Superior temporal gyrus (tissue), 1 donor: Measurements from ENCODE around the gene PCSK9.

Experiments
- DNase-seq: peaks from one replicate; pipeline ENCODE4 v3.0.0-alpha.2; 2016; ENCODE audit errors: extremely low spot score

Gene PCSK9

DNA sequence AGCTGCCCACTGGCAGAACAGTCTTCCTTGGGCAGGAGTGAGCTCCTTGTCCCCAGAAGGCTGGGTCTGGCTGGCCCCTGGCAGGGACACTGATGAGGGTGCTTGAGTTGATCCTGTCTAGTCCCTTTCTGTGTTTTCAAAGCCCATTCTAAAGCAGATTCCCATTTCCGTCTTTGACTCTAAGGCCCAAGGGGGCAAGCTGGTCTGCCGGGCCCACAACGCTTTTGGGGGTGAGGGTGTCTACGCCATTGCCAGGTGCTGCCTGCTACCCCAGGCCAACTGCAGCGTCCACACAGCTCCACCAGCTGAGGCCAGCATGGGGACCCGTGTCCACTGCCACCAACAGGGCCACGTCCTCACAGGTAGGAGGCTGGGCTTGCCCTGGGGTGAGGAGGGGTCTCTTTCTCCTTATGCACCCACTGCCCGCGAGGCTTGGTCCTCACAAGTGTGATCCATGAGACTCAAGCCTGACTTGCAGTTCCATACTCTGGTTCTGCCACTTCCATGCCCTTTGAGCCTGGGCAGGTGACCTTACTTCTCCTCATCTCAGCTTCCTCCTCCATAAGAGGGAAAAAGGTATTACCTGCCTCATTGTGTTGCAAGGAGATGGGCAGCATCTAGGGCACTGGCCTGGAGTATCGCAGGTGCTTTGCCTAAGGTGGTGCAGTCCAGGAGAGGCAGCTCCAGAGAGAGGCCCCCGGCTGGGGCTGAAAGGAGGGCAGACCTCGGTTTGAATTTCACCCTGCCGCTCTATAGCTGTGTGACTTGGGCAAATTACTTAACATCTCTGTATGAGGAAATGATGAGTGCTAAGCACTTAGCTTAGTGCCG, 20.2 kb downstream of the PCSK9 start:
- DNase-seq: no peak

DNA sequence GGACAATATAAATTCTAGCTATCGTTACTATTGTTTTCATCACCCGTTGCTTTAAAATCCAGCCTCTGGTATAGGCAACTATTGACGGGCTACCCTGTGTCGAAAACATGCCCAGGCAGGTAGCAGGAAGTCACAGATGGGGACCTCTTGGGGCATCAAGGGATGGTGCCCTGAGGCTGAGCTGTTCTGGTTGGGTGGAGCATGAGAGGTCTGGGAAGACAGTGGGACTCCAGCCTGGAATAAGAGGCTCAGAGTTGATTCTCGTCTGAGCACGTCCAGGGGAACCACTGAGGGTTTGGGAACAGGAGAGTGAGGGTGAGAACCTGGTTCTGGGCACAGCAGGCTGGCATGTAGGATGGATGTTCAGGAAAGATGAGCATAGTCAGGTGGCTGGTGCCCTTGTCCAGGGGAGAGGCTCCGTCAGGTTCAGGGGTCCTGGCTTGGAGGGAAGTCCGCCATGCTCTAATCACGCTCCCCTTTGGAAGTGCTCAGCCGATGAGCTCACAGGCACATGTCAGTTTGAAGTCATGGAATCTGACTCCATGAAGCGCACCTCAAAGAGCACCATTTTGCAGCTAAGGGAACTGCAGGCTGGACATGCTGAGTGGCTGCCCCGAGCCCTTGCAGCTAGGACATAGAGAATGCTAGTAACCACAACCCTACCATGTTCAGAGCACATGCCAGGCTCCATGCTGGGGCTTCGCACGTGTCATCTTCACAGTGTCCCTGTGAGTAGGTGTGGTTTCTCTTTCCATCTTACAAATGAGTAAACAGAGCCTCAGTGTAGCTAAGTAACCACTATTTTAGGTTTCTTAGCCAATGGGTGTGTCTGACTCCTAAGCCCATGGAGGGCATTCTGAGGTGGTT, 21.0 kb downstream of the PCSK9 start:
- DNase-seq: no peak

DNA sequence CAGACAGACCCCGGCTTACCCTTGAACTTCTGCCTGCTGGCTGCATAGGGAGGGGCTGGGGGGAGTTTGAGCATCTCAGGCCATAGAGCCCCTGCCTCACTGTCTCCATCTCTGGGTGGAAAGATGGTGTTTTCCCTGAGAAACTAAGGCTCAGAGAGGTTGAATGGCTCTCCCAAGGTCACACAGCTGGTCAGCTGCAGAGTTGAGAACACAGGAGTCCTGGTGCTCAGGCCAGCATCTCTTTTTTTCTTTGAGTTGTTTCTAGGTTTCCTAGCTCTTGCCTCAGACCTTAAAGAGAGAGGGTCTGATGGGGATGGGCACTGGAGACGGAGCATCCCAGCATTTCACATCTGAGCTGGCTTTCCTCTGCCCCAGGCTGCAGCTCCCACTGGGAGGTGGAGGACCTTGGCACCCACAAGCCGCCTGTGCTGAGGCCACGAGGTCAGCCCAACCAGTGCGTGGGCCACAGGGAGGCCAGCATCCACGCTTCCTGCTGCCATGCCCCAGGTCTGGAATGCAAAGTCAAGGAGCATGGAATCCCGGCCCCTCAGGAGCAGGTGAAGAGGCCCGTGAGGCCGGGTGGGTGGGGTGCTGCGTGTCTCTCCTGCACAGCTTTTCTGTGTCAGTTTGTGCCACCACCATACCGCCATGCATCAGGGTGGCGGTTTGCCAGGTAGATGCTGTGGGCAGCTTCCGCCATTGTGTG, 21.8 kb downstream of the PCSK9 start:
- no peak for DNase-seq

DNA sequence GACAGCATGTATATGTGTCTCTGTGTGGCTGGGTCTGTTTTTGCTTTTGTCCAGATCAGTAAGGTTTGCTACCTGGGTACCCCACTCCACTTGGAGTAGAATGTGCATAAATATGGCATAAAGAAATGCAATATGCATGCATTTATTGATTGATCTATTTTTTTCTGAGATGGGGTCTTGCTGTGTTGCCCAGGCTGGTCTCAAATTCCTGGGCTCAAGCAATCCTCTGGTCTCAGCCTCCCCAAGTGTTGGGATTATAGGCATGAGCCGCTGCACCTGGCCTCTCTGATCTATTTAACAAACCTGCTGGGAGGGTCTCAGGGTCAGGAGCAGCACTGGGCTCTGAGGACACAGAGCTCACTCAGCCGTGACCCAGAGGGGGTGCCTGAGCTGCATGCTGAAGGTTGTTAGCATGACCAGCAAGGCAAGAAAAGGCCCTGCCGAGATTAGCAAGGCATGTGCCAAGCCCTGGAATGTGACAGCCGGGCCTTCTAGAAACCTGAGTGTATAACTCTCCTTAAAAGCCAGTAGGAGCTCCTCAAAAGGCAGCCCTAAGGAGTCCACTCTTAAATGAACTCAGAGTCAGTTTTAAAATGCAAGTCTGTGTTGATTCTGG, 22.5 kb downstream of the PCSK9 start:
- DNase-seq: no peak

DNA sequence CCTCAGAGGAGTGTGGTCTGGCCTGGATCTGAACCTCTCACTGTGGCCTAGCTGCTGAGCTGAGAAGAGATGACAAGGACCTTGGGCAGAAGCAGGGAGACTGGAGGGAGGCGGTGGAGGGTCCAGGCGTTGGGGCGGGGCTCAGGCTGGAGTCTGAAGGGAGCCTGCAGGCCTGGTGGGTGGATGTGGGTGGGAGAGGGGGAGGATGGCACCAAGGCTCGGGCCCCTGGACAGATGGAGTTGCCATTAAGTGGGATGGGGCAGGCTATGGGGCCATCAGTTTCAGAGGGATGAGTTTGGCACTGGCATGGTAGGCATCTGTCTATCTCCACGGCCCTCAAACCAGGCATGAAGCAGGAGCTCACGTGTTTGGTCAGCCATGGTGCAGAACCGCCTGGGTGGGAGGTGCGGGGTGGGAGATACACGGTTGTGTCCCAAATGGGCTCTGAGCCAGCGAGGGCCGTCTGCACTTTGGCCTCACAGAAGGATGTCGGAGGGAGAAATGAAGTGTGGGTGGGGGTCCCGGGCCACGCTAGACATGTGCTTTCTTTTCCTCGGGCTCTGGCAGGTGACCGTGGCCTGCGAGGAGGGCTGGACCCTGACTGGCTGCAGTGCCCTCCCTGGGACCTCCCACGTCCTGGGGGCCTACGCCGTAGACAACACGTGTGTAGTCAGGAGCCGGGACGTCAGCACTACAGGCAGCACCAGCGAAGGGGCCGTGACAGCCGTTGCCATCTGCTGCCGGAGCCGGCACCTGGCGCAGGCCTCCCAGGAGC, 23.6 kb downstream of the PCSK9 start:
- no peak for DNase-seq

DNA sequence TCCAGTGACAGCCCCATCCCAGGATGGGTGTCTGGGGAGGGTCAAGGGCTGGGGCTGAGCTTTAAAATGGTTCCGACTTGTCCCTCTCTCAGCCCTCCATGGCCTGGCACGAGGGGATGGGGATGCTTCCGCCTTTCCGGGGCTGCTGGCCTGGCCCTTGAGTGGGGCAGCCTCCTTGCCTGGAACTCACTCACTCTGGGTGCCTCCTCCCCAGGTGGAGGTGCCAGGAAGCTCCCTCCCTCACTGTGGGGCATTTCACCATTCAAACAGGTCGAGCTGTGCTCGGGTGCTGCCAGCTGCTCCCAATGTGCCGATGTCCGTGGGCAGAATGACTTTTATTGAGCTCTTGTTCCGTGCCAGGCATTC, 24.2 kb downstream of the PCSK9 start:
- DNase-seq: no peak

DNA sequence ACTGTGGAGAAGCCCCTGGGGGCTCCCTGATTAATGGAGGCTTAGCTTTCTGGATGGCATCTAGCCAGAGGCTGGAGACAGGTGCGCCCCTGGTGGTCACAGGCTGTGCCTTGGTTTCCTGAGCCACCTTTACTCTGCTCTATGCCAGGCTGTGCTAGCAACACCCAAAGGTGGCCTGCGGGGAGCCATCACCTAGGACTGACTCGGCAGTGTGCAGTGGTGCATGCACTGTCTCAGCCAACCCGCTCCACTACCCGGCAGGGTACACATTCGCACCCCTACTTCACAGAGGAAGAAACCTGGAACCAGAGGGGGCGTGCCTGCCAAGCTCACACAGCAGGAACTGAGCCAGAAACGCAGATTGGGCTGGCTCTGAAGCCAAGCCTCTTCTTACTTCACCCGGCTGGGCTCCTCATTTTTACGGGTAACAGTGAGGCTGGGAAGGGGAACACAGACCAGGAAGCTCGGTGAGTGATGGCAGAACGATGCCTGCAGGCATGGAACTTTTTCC, 24.8 kb downstream of the PCSK9 start:
- no peak for DNase-seq

DNA sequence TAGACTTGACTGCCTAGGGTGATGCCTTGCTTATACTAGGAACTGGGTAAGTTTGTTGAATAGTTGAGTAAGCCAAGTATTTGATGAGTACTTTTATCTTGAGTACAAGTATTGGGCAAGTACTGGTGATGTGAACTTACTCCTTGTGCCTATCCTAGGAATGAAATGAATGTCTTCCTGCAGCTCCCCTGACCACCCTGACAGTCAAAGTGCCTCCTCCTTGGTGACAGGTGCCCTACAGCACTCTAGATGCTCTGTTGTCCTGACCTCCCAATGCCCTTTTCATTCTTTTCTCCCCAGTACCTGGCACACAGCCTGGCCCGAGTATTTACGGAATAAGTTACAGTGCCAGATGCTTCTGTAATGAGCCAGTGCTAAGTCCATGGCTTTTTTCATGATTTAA, 25.5 kb downstream of the PCSK9 start:
- no peak for DNase-seq

DNA sequence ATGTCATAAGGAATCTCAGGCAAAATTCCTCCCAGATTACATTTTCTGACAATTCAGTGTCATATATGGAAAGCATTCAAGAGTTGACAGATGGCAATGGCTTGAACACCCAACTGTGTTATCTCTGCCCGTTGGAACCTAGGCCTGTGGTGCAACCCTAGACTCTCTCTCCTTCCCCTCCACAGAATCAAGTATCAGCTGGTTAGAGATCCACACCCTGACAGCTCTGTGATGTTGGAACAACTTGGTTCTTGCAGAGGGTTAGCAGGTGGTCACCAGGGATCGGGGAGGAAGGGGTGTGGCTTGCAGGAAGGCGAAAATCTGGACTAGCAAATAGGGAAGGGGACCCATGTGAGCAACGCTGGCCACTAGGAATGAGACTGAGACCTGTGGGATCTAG, 26.3 kb downstream of the PCSK9 start:
- no peak for DNase-seq

DNA sequence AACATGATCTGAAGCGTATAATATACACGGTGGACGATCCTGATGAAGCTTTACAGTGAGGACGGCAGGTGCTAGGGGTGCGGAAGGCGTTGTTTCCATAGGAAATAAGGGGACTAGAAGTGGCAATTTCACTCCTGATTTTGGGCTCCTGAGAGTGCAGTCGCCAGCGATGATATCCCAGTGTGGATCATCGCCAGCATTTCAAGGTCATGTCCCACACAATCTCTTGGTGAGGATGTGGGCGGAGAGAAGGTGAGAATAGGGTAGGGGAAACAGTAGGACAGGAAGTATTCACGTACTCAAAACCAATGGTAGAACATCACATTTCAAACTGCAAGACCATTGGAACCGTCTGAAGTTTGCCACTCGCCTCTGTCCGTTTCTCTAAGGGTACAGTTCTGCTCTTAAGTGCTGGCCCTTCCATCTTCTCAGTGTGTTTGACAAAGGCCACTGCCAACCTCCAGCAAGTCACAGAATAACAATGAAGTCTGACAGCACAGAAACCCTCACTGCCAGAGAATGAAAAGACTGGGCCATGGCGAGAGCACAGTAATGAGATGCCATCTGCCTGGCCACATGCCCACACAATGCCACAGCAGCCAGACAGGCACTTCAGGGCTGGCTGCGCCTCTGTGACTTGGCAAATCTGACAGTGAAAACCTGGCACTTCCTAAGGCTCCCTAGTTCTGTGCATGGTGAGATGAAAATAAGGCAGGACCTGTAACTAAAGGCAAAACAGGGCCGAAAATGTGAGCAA, 27.9 kb downstream of the PCSK9 start:
- DNase-seq: peak; percentile 95

DNA sequence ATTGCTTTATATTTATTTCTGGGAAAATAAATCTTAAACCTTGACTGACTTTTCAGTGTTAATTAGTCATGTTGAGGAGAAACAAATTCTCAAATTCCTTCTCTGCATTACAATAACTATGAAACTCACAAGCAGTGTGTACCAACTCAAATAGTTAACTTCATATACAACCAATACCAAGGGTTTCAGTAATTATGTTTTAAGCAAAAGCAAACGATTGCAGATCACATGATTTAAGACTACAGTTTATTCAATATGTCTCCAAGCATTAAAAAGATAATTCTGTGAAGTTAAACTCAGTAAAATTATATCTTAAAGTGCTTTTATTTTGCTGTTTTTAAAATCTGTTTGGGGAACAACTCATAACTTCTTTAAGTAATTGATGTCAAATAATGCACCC, 28.6 kb downstream of the PCSK9 start:
- no peak for DNase-seq

DNA sequence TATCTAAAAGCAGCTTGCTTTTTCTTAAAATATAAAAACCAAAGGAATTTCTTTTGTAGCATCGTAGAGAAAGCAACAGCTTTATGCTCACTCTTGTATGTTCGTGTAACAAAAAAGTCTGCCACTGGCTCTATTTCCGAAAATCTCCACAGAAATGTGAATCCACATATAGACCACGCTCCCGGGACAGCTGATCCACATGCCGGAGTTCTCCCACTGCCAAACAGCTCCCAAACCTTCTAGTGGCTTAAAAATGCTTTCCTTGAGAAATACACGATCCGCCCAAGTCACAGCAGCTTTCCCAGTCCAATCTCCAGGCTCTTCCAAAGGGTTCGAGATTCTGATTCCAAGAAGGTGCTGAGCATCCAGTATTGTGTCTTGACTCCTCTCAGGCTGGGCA, 29.3 kb downstream of the PCSK9 start:
- DNase-seq: no peak

DNA sequence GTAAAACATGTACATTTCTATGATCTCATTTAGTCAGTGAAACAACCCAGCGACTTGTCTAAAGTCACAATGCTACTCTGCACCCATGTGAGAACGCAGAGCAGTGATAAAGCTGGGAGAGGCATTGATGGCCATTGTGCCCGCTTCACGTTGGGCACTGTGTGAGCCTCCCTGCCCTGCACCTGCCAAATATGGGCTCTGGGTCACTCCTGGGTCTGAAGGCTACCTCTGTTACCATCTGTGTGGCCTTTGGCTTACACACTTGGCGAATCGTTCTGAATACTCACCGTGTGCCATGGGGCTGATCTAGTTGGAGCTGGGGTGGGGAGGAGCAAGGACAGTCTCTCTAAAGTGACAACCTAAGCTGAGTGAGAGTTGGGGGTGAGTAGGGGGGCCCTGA, 29.9 kb downstream of the PCSK9 start:
- no peak for DNase-seq

DNA sequence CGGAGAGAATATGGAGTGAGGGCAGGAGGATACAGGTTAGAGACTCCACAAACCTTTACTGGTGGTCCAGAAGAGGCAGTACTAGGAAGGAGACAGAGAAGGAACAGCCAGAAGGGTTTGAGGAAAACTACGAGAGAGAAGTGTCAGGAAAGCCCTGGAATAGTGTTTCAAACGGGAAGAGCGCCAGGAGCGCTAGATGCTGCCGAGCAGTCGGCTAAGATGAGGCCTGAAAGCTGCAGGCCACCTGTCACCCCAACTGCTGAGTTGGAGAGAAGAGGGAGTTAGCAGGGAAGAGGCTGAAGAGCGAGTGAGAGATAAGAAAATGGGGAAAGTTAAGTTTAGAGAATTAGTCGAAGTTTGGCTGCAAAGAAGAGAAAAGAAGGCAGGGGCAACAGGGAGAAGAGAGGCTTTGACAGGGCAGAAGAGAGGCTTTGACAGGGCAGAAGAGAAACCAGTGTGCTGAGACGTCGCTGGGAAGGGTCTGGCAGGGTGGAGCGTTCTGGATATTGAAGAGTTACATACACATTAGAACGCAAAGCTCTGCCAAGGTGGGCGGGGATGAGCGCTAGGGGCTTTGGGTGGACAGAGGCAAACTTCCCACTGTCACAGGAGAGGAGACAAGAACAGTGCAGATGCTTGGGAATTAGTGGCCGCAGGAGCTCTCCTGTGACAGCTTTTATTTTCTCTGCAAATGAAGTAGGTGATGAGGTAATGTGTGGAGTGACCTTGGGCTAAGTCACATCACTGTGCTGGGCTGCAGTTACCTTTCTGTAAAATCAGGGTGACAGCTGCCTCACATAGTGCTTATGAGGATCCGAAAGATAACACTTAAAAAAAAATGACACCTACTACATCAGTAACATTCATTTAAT, 31.2 kb downstream of the PCSK9 start:
- peak; percentile 58 for DNase-seq

DNA sequence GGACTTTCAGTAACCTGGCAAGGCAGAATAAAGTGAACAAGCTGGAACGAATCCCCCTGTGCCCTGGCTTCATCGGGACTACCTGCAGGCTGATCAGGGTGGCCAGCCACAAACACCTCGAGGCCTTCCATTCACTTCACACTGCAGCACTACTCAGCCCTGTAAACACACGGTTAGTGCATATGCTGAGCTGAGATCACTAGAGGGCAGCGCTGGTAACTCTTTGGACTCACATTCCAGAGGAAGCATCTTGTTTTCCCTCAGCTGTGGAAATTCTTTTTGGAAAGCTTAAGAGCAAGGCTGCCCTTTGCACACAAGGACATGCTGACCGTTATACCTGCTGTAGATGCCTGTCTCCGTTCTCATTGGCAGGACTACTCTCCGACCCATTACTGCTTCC, 32.1 kb downstream of the PCSK9 start:
- DNase-seq: peak; percentile 33

DNA sequence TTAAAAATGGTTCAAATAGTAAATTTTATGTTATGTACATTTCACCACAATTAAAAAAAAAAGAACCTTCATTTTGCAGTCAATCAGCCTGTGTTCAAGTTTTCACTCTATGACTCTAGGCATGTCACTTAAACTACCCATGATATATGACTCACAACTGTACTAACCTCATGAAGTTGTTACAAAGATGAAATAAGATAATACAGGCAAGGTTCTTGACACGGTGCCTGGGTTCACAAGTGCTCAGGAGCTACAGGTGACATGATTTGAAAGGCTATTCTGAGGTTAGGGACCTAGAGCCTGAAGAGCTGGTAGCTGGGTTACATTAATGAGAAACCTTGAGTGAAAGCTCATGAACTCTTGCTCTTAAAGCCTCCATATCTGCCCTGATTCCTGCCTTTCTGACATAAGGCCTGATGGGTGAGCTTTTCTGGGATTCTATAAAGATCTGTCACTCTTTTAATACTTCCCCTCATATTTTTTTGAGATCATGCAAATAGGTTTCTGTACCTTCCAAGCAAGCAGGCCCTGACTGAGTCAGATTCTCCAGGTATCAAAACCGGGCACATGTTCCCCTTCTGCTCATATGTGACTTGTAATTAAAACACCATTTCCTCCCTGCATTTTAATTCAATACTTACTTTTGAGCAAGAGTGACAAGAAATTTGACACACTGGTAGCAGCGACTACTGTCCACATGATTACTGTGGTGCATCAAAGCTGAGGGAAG, 34.0 kb downstream of the PCSK9 start:
- DNase-seq: no peak

DNA sequence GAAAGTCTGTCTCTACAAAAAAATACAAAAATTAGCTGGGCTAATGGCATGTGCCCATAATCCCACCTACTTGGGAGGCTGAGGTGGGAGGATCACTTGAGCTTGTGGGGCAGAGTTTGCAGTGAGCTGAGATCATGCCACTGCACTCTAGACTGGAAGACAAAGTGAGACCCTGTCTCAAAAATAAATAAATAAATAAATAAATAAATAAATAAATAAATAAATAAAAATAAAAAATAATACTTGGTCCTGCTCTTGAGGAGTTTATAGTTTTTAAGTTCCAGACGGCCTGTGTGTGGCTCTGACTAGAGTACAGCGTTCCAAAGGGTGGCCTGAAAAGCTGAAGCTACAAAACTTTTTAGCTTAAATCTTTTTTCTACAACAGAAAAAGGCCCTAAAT, 35.1 kb downstream of the PCSK9 start:
- no peak for DNase-seq

DNA sequence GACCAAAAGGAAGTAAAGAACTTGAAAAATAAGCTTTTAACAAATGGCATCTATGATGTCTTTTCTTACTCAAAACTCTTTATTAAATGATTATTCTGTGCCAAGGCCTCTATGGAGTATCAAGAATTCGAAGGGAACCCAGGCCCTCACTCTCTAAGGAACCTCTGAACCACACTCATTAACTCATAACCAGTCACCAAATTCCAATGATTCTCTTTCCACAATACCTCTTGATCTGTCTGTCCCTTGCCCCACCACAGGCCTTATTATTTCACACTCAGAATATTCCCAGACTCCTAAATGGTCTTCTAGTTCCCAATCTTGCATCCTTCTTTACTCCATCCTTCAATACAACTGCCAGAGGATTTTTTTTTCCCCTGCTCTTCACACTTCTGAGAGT, 37.0 kb downstream of the PCSK9 start:
- DNase-seq: no peak

DNA sequence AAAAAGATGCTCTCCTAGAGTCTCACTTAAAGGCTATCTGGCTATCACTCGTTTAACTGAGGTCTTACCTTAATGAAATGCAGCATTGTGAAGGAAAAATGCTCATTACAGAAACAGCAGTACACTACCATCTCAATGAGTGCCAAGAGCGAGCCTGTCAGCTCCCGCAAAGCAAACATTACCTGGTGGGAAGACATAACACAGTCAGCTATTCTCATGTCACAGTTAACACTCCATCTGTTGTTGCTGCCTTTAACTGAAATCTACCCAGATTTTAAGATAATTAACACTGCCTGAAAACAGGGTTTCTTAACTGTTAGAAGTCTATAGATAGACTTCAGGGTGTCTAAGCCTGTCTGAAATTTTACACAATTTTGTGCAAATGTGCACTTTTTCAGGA, 39.1 kb downstream of the PCSK9 start:
- DNase-seq: peak; percentile 59
